Testis (tissue), 2 donors: ENCODE measurements around the gene SUSD3.

ENCODE experiments used
- POLR2A ChIP-seq: fragments of 450-650 bp; IDR thresholded peaks from one replicate; pipeline ENCODE4 v1.6.1; 2017; ENCODE audit warnings: antibody characterized with exemption, mild to moderate bottlenecking, moderate library complexity
- TF ChIP-seq, protein P1 (sequence below), 3 experiments: fragments of 450-650 bp in 2 of 3; fragments of 200-600 bp in 1 of 3; sonication (generic) in 1 of 3; IDR thresholded peaks; one replicate each; pipeline ENCODE4 v1.5.1; 2016 to 2019; ENCODE audit warnings: antibody characterized with exemption in 3 of 3, mild to moderate bottlenecking in 2 of 3, moderate library complexity in 1 of 3

DNA sequence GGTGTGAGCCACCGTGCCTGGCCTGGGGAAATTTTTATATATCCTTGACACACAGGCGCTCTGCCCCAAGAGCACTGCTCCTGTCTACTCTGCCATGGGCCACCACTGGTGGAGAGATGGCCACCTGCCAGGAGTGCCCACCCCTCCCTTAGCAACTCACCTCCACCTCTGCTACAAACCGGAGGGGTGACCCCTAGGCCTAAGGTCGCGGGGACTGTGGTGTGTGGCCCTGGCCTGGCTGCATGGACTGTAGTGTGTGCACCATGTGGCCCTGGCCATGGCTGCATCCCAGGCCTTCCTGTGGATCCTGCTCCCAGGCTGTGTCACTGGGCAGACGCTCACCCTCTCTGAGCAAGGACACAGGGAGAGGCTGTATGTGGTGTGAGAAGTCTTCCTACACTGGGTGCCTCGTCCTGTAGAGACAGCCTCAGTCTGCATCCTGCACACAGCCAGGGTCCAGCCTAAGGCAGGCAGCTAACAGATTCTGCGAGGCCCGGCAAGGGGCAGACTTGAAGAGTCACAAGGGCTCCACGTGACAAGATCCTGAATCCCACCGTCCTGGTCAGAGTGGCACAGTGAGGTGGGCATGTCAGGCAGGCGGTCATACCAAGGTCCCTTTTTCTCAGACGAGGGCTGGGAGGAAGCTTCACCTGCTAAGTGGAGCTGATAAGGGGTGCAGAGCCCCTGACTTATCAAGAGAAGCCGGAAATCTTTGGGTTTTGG, 65.2 kb downstream of the SUSD3 start:
- TF ChIP-seq POLR2A: no peak
- TF ChIP-seq, protein P1, sequence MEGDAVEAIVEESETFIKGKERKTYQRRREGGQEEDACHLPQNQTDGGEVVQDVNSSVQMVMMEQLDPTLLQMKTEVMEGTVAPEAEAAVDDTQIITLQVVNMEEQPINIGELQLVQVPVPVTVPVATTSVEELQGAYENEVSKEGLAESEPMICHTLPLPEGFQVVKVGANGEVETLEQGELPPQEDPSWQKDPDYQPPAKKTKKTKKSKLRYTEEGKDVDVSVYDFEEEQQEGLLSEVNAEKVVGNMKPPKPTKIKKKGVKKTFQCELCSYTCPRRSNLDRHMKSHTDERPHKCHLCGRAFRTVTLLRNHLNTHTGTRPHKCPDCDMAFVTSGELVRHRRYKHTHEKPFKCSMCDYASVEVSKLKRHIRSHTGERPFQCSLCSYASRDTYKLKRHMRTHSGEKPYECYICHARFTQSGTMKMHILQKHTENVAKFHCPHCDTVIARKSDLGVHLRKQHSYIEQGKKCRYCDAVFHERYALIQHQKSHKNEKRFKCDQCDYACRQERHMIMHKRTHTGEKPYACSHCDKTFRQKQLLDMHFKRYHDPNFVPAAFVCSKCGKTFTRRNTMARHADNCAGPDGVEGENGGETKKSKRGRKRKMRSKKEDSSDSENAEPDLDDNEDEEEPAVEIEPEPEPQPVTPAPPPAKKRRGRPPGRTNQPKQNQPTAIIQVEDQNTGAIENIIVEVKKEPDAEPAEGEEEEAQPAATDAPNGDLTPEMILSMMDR (IDR thresholded peaks at IDR 0.05): no peak
